Measurements from ENCODE around the gene HAGH.
"Not testable (repeated sequence)": the region's sequence is repeated elsewhere in the genome, so short reads cannot be mapped to it uniquely, and the experiment has no call there.

Gene HAGH

DNA sequence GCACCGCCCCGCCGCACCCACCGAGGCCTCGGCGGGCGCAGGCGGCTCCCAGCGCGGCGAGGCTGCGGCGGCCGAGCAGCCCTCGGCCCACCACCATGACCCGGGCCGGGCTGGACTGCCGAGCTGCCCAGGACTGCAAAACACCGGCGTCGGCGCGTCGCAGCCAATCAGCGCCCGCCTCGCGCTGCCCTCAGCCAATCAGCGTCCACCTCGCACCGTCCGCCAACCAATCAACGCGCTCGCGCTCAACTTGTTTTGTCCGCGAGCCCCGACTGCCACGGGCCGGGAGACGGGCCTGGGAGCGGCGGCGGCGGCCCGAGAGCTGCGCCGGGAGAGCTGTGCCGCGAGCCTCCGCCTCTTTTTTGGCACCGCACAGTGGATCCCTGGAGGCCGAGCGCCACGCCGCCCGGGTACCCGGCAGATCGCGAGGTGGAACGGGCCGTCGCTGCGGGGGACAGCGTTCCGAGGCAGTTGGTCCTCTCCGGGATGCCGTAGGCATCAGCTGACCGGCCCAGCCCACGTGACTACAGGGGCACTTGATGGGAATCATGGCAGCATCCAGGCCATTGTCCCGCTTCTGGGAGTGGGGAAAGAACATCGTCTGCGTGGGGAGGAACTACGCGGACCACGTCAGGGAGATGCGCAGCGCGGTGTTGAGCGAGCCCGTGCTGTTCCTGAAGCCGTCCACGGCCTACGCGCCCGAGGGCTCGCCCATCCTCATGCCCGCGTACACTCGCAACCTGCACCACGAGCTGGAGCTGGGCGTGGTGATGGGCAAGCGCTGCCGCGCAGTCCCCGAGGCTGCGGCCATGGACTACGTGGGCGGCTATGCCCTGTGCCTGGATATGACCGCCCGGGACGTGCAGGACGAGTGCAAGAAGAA lies at the start of gene HAGH, which contains the start of gene FAHD1:
TSS of gene HAGH (minus strand) at position 135 of the 883 bp plus-strand sequence. CDS start at position 97, 38 bp downstream.
TSS of gene FAHD1 (plus strand) at position 516 of the 883 bp plus-strand sequence. CDS start at position 549, 33 bp downstream.
- peak; percentile 90 to 98 for DNase-seq

GRCh38 chr16:1876066-1876465 lies 49.4 kb upstream of the HAGH start:
- DNase-seq, result not testable (repeated sequence)

DNA sequence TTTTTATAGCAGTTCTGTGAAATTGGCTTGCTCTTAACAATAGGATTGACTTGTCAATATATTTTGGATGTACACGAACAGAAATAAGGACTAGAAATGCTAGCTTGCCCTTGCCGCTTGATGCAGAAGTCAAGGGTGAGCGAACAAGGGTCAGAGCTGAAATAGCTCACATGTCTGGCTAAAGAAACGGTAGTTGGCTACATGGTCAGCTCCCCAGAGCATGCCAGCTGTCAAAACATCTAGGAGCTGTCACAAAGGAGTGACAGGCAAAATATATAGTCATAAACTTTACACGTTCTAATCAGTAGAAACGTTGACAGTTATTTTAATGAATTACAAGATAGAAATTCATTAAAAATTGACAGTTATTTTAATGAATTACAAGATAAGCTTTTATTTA lies 48.2 kb upstream of the HAGH start:
- DNase-seq, result no peak

DNA sequence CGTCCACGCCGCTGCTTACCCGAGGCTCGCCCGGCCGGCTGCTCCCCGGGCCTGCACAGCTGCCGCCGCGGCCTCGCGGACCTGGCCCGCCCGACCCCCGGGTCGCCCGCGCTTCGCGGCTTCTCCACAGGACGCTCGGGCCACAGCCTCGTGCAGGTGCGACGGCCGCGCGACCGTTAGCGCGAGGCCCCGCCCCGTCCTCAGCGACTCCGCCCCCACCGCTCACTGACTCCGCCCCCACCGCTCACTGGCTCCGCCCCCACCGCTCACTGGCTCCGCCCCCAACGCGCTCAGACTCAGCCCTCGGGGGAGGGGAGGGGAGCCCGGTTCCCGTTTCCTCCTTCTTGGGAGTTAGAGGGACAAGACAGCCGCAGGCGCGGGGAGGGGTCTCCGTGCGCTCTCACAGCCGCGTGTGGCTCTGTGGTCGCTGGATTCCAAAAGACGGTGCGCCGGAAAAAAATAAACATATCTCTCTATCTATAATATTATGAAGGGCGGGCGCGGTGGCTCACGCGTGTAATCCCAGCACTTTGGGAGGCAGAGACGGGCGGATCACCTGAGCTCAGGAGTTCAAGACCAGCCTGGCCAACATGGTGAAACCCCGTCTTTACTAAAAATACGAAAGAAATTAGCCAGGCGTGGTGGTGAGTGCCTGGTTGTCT lies 45.5 kb upstream of the HAGH start, which contains the start of gene MEIOB:
TSS of gene MEIOB (minus strand) at position 191 of the 662 bp plus-strand sequence. CDS start 3,989 bp downstream, outside the sequence.
- no peak for DNase-seq

DNA sequence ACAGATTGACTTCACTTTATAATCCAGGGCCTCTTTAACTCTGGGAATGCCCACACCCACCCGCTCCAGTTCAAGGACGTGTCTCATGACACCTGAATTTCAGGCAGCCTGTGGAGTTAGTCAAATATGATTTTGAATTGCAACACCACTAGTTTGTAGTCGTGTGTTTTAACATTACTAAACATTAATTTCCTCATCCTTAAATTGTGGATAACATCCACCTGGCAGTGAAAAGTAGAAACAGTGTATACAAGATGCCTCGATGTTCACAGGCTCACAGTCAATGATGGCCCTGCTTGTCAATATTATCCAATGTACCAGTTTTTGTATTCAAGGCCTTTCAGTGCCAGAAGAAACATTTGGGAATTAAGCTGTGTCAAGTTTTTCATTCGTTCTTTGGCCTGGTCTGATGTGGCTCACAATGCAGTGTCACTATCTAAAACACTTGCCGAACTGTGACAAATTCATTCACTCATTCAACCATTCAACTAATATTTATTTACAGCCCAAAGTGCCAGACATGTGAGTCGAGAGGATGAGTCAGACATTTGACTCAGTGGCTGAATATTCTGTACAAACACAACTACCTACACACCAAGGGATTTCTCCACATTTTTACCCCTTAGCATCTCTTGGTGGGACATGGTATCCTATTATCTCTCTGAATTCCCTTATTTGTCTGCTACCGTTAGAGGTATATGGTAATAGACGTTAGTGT lies 43.9 kb upstream of the HAGH start:
- DNase-seq, result no peak

- DNase-seq, result no peak
These were observed 39.5 kb upstream of the HAGH start for GRCh38 chr16:1865902-1866690.

DNA sequence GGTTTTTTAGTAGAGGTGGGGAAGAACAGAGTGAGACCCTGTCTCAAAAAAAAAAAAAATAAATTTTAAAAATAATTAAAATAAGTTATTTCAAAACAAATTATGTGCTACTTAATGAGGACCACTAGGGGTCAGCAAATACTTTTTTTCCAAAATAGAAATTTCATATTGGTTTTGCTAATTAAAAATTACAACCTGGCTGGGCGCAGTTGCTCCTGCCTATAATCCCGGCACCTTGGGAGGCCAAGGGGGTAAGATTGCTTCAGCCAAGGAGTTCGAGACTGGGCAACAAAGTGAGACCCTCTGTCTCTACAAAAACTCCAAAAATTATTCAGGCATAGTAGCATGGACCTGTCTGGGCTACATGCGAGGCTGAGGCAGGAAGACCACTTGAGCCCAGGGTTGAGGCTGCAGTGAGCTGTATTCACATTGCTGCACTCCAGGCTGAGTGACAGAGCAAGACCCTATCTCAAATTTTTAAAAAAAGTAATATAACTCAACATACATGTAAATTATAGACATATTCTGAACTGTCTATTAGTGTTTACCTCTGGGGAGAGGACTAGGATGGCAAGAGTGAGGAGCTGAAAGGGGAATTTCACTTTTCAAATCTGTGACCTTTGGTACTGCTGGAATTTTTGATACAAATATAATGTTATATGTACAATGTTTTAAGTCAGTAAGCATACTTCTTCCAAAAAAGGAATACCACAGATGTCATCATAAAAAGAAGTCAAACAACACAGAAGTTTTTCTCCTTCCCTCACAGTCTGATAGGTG lies 37.2 kb upstream of the HAGH start:
- no peak for DNase-seq

DNA sequence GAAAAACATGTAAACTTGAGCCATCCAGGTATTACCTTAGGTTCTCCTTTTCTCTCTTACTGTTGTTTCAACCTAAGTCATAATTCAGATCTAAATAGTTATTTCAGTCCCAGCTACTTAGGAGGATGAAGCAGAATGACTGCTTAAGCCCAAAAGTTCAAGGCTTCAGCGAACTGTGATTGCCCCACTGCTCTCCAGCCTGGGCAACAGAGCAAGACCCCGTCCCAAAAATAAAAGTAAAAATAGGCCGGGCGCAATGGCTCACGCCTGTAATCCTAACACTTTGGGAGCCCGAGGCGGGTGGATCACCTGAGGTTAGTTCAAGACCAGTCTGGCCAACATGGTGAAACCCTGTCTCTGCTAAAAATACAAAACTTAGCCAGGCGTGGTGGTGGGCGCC lies 35.8 kb upstream of the HAGH start:
- no peak for DNase-seq

- no peak for DNase-seq
These were observed 35.1 kb upstream of the HAGH start for GRCh38 chr16:1861730-1862129.

DNA sequence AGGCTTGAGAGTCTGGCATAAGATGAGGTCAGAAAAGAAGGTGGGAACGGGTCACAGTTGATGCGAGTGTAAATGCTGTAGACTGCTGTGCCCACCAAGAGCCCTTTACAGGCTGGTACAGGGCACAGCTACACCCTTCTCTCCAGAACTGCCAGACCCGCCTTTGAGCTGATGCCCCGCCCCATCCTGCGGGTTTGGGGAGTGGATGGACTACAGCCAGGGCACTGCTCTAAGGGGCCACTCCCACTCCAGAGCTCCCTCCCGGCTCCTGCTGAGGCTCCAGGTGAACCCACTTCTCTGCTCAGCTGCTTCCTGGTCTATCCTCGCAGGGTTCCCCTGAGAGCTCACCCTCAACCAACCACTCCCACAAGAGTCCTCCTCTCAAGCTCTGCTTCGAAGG lies 33.0 kb upstream of the HAGH start:
- no peak for DNase-seq

GRCh38 chr16:1858189-1858865 lies 31.7 kb upstream of the HAGH start:
- no peak for DNase-seq

GRCh38 chr16:1857433-1858097 lies 30.9 kb upstream of the HAGH start:
- DNase-seq, result no peak

DNA sequence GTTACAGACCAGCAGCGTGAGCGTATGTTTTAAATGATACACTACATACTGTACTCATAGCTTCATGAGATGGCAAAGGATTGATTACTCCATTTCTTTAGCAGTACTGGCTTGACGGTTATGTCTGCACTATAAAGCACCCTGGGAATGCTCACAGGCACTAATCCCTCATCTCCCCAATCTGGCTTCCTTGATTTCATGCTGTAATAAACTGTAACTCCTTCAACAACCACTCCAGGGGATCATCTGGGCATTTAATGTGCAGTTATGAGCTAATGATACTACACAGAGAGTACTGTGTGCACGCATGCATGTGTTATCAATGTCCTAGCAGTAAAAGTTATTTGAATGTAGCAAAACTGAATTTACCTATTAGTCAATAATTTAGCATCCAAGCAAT lies 25.2 kb upstream of the HAGH start:
- no peak for DNase-seq

DNA sequence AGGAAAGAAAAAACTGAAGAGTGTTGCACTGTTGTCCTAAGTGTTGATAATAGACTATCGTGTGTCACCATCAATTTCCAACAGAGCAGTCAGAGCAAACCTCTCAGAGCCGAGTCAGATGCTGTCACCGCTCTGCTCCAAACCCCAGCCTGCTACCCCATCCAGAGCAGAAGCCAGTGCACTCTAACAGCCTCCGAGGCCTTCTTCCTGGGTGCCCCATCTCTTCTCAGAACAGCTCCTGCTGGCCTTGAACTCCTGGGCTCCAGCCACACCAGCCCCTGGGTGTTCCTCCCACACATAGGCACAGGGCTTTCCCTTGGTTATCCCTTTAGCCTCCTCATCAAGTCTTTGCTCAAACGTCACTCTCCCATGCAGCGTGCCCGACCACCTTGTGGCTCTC lies 24.4 kb upstream of the HAGH start:
- no peak for DNase-seq

DNA sequence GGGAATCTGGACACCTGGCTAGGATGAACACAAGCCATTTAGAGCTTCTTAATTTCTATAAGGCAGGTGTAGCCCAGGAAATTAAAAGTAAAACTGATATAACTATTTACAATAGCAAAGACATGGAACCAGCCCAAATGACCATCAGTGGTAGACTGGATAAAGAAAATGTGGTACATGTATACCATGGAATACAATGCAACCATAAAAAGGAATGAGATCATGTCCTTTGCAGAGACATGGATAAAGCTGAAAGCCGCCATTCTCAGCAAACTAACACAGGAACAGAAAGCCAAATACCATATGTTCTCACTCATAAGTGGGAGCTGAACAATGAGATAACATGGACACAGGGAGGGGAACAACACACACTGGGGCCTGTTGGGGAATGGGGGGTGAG lies 19.8 kb upstream of the HAGH start:
- DNase-seq, result no peak

DNA sequence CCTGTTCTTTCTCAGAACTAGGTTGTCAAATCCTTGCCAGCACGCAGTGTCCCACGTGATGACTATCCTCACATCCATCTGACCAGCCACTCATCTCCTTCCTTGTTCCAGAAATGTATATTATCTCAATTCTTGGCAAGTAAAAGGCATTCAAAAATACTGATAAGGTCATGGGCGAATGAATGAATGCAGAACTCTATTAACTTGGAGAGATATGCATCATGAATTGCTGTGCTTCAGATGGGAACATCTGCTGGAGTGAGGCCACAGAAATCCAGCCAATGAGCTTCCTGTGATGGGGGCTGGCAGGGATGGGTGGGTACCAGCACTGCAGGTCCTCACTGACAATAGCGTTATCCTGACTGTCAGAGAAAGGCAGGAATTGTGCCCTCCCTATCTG lies 19.4 kb upstream of the HAGH start:
- DNase-seq, result no peak

DNA sequence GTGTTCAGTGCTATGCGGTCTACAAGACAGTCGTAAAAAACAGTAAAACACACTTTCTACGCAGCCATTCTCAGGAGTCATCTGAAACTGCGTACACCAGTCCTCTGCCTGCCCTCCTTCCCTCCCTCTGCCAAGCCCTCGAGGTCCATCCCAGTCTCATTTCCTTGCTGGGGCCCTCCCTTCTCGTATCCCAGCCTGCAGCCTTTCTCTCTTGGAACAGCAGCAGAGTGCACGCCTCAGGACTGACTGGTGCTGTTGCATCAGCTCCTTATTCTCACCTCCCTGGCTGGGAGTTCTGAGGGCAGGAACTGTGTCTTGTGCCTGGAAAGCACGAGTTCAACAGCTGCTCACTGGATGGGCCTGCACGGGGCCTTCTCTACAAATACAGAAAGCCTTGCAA lies 12.9 kb upstream of the HAGH start:
- DNase-seq, result no peak

DNA sequence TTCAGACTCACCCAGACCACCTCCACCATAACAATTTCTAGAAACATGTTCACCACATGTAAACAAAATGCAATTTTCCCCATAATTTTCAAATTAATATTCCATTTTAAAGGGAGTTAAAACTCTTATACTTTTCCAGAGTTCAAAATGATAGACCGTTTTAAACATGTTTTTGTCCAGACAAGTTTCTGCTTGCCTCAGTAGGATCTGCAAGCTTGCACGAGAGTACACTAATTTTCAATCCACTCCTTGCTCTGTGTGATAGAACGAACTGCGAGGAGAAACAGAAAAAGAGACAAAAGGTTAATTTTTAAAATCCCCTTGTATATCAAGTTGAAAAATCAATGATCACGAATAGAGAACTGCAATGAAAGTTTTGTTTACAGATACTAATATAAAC lies 7.5 kb upstream of the HAGH start:
- DNase-seq, result no peak

- DNase-seq, result no peak
These were observed 6.3 kb upstream of the HAGH start for GRCh38 chr16:1832838-1833454.

Data from bone marrow (tissue), 2 donors.